PC-3 (cell line): ENCODE data around the gene SHANK2.

Experiments
- EZH2 ChIP-seq: fragments of 300-600 bp; sonication (generic); IDR thresholded peaks from one replicate; pipeline ENCODE4 v1.6.1; 2017; ENCODE audit warnings: antibody characterized with exemption, mild to moderate bottlenecking, low read length; ENCODE audit not compliant: unreplicated experiment
- TF ChIP-seq, protein P1 (sequence below): fragments of 300-600 bp; sonication (generic); conservative IDR thresholded peaks from 2 replicates; pipeline ENCODE4 v1.5.1; 2017; ENCODE audit warnings: antibody characterized with exemption, low read depth, mild to moderate bottlenecking, low read length

DNA sequence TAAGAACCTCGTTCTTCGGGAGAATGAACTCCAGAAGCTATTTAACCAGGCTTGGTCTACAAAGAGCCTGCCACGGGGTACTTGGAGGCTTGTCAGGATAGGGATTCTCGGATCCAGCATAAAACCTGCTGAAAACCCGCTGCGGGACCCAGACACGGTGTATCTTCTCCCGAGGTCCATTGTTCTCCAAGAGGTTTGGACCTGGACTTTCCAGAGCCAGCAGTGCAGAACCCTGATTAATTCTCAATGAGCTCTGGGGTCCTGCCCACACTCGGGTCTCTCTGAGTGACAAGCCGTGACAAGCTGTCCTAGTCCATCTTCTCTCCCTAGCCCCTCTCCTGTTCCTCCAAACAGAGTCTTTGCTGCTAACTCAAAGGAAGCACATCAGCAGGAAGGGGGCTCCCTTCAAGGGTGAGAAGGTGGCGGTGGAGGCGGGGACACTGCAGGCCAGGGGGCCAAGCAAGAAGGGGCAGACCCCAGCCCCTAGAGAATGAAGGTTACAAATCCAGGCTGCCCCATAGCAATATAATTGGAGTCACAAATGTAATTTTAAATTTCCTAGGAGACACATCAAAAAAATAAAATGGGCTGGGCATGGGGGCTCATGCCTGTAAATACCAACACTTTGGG is 12.2 kb downstream of the SHANK2 start:
- TF ChIP-seq, protein P1, sequence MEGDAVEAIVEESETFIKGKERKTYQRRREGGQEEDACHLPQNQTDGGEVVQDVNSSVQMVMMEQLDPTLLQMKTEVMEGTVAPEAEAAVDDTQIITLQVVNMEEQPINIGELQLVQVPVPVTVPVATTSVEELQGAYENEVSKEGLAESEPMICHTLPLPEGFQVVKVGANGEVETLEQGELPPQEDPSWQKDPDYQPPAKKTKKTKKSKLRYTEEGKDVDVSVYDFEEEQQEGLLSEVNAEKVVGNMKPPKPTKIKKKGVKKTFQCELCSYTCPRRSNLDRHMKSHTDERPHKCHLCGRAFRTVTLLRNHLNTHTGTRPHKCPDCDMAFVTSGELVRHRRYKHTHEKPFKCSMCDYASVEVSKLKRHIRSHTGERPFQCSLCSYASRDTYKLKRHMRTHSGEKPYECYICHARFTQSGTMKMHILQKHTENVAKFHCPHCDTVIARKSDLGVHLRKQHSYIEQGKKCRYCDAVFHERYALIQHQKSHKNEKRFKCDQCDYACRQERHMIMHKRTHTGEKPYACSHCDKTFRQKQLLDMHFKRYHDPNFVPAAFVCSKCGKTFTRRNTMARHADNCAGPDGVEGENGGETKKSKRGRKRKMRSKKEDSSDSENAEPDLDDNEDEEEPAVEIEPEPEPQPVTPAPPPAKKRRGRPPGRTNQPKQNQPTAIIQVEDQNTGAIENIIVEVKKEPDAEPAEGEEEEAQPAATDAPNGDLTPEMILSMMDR = no peak
- TF ChIP-seq EZH2 = no peak
